Gastroesophageal sphincter (tissue), 3 donors: ENCODE data around the gene DGLUCY.
"Not testable (repeated sequence)": the region's sequence is repeated elsewhere in the genome, so short reads cannot be mapped to it uniquely, and the experiment has no call there.

Experiments
- CTCF ChIP-seq, 4 experiments: fragments of 200-600 bp in 2 of 4; fragments of 450-650 bp in 2 of 4; sonication (generic) in 1 of 4; IDR thresholded peaks; one replicate each; pipeline ENCODE4 v1.5.1; 2017 to 2019; ENCODE audit warnings: antibody characterized with exemption in 4 of 4, mild to moderate bottlenecking in 2 of 4, moderate library complexity in 2 of 4
- EP300 ChIP-seq: sonication (generic); formaldehyde crosslinking; IDR thresholded peaks from one replicate; pipeline ENCODE4 v1.6.1; 2017; ENCODE audit warnings: antibody characterized with exemption, mild to moderate bottlenecking
- POLR2A ChIP-seq, 2 donors: fragments of 450-650 bp; IDR thresholded peaks; one replicate each; pipeline ENCODE4 v1.6.1; 2017; ENCODE audit warnings: antibody characterized with exemption in 2 of 2, mild to moderate bottlenecking in 2 of 2, moderate library complexity in 1 of 2
- POLR2AphosphoS5 ChIP-seq: sonication (generic); formaldehyde crosslinking; IDR thresholded peaks from one replicate; pipeline ENCODE4 v1.6.1; 2017; ENCODE audit warnings: antibody characterized with exemption

GRCh38 chr14:91087470-91087869 is 26.4 kb upstream of the DGLUCY start:
- not testable (repeated sequence) for TF ChIP-seq POLR2A (IDR thresholded peaks at IDR 0.05); CTCF (IDR thresholded peaks at IDR 0.05); EP300; POLR2AphosphoS5
